ENCODE results near the gene NID2.

DNA sequence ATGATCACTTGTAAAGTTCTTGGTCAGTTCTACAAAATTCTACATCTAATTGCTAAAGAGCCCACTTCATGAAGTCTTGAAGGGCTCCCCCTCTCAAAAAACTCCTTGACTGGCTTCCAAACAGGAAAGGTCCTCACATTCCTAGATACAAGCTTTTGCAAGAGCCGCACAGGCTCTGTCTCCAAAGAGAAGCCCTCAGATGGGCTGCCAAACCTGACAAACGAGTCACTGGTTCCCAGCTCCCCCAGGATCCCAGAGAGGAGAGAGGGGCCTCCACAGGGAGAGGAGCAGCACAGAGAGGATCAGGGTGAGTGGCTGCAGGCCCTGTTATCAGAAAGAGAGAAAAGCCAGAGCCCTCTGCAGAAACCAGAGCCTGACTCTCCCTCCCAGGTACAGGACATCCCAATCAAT lies 5.8 kb downstream of the NID2 start:
- TF ChIP-seq CTCF (IDR thresholded peaks at IDR 0.05), result no peak
- no peak for TF ChIP-seq POLR2A (IDR thresholded peaks at IDR 0.05)
